GM19372 (cell line): ENCODE results near the gene ALK.

Source experiments
- ATAC-seq: cut with Tn5 transposase; IDR thresholded peaks from one replicate; pipeline ENCODE4 v1.9.1; 2021; ENCODE audit warnings: mild to moderate bottlenecking, low read depth, moderate library complexity; ENCODE audit not compliant: unreplicated experiment

Gene ALK

DNA sequence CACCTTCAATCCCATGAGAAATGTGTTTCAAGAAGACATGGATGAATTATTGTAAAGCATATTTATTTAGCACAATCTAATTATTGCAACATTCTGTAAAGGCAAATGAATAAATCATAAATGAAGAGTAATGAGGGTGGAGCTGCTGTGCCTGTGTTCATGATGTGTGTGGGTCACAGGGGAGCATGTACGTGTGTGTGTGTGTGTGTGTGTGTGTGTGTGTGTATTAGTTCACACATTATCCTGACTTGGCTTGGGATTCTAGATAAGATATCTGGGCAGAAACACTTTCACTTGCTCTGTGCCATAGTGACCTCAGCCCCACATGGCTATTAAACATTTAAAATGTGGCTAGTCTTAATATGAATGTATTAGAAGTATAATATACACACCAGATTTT is 361.8 kb downstream of the ALK start:
- no peak for ATAC-seq

DNA sequence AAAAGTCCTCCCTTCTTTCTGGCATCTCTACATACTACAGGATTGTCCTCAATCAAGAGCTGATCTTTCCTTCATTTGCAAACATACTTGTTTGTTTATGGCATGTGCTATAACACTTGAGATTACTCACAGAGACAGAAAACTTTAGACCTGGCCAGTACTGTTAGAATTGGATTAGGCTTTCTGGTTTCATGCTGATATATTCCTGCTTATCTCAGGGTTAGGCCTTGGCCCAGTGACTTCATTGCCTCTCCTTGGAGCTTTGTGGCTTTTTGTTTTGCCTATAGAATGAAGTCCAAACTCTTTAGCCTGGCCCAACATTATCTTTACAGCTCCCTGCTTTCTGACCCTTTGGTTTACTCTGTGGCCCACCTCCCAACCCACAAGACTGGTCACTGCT is 363.3 kb downstream of the ALK start:
- ATAC-seq, result no peak

DNA sequence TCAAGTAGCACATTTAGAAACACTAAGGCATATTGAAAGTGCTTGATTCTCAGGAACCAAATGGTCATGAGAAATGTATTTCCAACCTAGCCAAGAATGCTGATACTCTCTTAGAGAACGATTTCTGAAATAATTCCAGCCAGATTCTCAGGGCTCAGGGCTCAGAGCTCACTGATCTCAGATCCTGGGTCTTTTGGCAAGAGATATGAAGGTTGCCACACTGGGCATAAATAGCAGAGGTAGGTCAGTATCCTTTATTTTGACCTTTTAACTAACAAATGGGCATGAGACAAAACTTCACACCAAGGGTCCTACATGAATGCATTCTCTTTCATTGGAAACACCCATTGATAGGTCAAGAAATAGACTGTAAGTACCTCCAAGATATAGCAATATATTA is 364.1 kb downstream of the ALK start:
- ATAC-seq, result no peak

DNA sequence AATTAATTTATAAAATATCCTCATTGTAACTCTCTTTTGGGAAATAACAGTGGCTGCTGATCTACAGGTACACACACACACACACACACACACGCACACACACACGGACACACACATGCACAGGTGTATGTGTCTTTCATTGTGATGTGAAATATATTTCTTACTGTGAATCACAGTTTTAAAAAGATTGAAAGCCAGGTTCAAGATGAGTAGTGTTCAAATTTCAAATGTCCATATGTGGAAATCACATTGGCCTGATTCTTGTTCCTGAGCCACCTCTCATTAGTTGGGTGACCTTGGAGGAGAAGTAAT is 372.4 kb downstream of the ALK start:
- ATAC-seq, result no peak

DNA sequence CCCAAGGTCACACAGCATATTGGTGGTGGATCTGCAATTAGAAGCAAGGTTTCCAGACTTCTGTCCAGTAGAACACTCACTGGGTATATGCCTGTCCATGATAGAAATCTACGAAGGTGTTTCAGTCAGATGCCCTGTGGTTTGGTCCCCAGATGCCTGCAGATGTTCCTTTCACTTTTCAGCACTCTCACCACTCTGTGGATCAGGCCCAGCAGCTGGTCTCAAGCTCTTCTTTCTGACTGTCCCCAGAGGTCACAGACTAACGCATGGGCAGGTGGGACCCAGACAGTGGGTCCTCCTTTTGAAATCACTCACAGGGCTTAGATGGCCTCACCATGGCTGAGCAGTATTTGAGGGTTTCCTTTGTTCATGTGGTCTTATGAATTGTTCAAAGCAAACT is 376.5 kb downstream of the ALK start:
- ATAC-seq, result no peak

DNA sequence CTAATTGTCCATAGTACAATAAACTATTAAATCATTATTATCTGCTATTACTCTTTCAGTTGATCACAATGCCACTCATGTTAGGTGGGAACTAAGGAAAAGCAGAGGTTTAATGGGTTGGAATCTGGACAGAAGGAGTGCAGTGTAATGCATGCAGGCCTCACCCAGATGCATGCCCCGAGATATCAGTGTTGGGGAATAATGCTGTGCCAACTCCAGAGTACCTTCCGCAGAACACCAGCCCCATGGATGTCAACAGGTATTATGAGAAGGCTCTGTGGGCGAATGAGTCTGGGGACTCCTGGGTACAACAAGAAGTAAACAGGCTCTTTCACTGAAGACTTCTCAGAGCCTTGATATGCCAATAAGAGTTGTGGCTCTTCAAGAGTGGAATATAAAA is 377.4 kb downstream of the ALK start:
- ATAC-seq, result no peak

DNA sequence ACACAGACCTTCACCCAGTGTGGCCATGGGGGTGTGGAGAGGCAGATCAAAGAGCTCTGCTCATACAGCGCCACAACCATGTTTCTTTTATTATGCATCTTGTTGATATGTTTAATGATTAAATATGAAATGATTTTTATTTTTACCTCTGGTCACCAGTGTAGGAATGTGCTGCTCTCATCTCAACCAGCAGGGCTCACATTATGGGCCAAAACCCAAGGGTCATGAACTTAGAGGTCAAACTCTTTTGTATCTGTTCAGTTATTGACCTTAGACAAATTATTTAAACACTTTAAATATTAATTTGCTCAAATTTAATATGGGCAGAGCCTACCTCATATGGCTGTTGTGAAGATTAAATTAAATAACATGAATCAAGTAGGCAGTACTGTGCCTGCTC is 386.2 kb downstream of the ALK start:
- ATAC-seq, result no peak

DNA sequence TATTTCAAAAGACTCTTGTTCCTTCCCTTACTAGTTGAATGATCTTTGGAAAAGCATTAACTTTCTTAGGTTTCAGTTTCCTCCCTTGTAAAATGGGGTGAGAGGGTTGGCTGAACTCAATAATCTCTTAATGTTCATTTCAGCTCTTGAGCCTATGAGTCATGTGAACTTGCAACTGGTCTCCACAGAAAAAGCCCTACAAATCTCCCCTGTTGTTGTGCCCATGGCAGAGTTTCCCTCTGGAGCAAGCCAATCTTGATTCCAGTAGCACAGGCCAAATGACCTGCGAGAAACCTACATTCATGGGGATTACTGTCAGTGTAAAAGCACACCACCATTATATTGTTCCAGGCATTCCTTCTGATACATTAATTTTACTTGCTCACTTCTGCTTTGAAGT is 388.9 kb downstream of the ALK start:
- no peak for ATAC-seq

DNA sequence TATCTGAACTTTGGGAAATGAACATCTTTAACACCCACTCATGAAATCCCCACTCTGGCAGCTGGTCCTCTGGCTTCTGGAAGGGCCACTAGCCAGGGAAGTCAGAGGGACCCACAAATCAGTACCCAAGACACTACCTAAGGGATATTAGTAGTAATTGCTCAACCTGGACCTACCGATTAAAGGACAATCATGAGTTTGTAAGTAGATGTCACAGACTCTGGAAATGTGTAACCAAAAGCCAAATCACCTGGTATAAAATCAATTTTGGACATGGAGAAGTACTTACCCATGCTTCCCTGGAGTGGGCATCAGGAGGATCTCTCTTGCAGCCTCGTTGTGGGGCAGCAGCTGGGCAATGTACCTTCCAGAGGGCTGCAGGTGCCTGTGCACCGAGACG is 389.8 kb downstream of the ALK start:
- ATAC-seq, result no peak

DNA sequence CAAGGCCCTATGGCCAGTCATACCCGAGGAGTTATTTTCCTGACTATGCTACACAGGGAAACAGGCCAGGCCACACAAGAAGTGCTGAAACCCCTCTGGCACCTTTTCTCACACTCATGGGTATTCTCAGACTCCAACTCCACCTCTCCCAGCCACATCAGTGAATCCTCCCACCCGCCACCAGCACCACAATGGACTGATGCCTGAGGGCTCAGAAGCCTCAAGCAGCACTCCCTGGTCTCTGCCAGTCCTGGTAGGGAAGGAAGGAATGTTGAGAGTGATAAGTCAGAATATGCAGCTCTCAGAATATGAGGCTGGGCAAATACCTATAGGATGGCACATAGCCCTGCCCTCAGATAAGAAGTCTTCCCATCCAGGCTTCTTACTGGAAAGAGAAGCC is 391.1 kb downstream of the ALK start:
- ATAC-seq, result no peak

DNA sequence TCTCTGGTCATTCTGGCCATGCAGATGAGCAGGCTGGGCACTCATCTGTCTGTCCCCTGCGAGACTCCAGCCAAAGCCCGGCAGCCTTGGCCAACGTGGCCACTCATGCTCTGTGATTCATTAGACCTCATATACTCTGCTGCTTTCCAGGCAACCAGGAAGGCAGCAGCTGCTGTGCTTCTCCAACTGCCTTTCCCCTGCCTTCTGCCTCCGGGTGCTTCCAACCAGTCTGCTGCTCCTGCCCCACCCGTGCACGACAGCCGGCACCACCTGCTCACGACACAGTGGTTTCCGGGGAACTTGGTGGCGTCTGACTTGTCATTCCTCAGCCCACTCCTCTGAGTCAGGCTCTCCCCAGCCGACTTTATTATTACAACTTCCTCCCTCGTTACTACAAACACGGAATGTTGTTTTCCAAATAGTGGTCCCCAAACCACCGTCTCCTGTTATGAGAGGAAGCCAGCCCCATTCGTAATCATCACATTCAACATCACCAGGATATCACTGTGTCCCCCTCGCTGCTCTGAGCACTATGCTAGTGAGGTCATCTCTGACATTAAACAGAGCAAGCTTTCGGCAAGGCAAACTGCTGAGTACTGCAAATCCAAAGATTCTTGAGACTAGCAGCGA is 392.4 kb downstream of the ALK start:
- no peak for ATAC-seq

DNA sequence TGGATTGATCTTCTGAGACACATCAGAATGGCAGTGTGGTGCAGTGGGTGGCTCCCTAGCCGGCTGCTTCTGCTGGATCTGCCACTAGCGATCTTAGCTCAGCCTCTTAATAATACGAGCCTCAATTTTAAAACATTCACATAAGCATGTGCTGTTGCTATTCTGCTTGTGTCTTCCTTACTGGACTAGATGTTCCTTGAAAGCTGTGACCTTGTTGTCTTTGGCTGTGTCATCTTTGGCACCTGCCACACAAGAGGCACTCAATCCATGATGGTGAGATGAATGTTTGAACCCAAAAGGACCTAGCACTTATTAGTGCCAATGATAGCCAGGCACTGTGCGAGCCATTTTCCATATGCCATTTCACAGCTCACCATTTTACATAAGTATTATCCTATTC is 393.0 kb downstream of the ALK start:
- no peak for ATAC-seq

DNA sequence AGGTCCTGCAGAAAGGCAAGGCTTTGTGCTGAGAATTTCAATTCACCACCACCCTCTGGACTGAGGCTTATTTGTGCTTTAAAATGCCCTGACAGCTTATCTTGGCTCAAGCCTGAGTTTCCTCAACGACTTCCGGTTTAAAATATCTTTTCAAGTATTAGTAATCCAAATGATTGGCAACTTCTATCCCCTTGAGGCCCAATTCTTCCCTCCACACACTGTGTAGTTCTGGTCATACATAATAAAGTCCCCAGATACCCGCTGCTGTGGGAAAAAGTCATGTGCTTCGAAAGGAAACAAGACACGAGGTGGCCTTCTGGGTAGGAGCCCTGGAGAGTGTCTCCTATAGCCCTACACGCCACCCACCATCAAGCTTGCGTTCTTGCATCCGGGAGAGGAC is 393.4 kb downstream of the ALK start:
- ATAC-seq, result no peak

DNA sequence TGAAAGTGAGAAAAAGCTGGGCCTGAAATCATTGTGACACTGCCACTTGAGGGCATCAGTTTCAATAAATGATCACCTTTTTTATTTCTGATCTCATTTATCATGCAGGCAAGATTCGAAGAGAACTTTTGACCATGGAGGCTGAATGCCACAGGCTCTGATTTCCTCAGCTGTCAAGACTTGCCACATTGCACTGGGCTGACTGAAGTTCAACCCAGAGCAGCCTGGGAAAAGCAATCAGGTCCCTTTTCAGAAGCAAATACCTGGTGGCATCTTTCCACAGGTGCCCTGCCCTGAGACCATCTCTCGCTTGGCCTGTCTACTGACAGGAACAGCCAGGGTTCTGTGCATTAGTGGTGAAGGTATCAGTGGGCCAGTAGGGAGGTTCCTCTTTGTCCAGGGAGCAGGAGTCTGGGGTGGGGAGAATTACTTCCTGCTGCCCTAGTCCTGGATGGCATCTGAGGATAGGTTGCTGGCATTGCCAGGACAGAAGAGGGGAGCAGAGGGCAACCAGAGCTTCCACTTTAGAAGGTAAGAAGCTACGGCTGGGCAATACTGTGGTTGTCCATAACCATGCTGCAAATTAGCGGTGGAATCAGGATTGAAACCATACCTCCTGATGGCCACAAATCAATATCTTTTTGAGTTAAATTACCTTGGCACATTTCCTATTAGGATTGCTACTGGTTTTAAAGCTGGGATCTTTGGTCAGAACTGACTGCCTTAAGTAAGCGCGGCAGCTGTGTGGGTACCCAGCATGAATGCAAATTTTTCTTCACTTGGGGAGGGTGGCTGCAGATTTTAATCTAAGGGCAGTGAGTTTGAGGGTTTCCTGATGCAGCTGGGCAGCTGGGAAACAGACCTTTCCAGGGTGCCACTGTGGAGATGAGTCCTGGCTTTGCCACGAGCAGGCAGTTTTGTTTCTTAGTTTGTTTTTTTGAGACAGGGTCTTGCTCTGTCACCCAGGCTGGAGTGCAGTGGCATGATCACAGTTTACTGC is 394.5 kb downstream of the ALK start:
- no peak for ATAC-seq

DNA sequence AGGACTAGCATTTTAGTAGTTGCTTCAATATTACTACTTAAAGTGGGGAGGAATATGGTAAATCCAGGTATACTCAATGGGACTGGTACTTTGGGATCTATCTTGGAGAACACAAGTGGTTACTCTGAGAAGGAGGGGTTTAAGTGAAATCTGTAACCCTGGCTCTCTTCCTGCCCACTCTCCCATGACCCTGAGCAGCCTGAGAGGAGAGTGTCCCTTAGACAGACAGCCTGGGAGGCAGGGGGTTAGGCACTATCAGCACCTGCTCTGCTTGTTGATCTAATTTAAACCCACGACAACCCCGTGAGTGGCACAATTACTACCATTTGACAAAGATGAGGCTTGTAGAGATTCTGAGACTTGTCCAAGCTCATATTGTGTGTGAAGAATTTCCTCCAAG is 395.5 kb downstream of the ALK start:
- ATAC-seq, result no peak

DNA sequence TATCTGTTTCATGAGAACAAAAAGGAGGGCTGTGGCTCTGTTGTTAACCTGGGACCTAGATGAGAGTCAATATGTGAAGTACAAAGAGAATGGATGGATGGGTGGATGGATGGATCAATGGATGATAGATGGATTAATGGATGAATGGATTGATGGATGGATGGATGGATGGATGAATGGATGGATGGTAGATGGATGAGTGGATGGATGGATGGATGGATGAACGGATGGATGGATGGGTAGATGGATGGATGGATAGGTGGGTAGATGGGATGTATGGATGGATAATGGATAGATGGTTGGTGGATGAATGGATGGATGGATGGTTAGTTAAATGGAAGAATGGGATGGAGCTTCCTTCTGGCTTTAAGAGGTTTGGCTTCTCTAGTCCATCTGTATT is 396.7 kb downstream of the ALK start:
- ATAC-seq, result no peak

DNA sequence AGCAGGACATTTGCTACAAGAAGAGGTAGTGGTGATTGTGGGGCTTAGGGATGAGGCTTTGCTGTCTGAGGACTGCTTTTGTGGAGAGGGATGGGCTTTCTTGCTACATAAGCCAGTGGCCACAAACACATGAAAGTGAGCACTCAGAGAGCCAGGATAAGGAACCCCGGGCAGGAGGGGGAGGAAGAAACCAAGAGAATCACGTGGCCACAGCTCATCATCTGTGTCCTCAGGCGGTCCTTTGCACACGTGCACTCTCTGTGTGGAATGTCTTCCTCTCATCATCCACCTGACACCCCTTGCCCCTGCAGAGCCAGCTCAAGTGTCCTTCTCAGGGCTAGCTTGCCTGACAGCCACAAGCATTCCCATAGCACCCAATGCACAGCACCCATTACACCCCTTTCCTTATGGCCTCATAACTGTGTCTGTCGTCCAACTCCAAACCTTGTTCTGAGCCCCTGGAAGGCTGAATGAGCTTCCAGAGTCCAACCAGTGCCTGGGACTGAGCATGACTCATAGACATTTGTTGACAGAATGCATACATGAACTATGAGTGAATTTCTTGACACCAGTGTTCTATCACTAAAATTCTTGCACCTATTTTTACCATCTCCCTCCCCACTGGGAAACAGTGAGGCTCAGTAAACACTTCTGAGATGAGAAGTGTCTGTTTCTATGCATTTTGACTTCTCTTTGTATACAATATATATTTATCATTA is 398.3 kb downstream of the ALK start:
- ATAC-seq, result no peak

DNA sequence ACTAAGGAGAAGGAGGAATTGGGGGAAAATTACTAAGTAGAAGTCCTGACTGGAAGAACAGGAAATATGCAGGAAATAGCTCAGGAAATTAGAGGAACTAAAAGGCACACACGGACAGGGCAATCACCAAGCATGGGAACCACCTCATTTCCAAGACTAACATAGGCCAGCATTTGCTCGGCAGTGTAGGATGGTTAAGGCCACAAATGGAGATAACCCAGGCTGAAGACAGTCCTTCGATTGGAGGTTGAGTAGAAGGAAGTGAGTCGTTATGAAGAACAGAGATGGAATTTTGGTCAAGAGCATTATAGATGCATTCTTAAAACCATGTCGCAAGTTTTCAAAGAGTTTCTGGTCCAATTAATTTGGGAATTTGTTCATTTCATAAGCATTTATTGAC is 401.4 kb downstream of the ALK start:
- no peak for ATAC-seq

DNA sequence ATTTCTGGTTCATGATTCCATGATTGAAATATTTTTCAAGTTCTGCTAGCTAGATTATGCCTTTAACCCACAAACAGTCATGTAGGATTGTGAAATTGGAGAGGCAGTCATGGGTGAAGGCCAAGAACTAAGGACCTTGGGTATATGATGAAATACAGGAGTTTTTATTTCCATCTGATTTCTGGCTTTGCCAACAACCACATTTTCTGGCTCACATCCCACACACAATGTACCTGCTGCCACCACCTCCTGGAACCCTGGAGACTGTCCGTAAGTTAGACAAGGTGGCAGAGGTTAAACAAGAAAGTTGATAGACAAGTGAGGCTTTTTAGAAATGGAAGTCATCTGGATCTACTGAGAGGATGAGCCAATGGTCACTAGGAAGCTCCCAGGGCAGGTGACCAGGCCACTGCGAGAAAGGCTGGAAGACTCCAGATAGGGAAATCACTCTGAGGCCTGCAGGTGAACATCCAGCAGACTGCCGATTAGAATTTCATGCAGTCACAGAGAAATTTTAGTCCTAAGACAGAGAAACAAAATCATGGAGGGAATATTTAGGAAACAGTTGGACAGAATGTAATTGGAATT is 402.0 kb downstream of the ALK start:
- ATAC-seq, result no peak

DNA sequence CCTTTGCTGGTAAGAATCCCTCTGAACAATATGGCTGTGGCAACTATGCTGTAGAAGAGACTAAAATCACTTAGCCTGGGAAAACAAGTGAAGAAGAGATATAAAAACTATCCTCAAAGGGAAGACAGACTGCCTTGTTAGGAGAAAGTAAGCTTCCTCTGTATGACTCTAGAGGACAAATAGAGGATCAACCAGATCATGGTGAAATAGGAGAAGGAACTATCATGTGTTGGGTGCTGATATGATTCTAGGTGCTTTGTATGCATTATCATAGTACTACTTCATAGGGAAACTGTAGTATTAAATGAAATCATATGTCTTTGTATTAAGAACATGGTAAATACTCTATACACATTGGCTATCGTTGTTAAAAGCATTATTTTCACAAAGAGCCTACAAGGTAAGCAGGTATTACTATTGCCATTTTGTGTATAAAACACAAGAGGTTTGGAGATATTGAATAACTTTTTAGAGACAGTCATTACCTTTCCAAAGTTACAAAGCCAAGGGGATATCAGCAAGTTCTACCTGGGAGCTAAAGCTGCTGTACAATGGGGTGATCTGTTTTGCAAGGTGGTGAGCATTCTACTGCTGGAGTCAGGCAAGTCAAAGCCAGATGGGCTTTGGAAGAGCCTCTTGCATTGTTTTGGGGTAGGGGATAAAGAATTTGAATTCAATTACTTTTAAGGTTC is 402.6 kb downstream of the ALK start:
- no peak for ATAC-seq

DNA sequence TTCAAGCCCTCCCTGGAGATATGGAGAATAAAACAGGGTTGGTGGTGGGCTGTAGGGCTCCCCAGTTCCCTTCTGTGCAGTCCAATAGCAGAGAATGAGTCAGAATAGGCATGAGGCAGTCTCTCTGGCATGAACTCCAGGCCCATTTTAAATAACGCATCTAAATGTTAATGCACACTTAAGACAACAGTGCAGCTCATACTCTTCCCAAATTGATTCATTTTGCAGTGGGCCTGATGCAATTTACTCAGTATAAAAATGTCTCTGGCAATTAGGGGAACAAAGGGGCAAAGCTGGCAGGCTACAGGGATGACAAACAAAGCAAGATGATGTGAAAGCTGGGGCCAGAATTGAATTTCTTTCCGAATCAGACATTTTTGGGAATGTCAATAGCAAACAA is 403.4 kb downstream of the ALK start:
- ATAC-seq, result no peak
